GM19193 (cell line): ENCODE results near the gene HOXC11.

Experiments used
- POLR2A ChIP-seq: IDR thresholded peaks from 4 replicates; pipeline ENCODE4 v1.6.1; 2011; ENCODE audit not compliant: insufficient read depth, insufficient read length; ENCODE audit errors: extremely low read depth

The HOXC11 gene

DNA sequence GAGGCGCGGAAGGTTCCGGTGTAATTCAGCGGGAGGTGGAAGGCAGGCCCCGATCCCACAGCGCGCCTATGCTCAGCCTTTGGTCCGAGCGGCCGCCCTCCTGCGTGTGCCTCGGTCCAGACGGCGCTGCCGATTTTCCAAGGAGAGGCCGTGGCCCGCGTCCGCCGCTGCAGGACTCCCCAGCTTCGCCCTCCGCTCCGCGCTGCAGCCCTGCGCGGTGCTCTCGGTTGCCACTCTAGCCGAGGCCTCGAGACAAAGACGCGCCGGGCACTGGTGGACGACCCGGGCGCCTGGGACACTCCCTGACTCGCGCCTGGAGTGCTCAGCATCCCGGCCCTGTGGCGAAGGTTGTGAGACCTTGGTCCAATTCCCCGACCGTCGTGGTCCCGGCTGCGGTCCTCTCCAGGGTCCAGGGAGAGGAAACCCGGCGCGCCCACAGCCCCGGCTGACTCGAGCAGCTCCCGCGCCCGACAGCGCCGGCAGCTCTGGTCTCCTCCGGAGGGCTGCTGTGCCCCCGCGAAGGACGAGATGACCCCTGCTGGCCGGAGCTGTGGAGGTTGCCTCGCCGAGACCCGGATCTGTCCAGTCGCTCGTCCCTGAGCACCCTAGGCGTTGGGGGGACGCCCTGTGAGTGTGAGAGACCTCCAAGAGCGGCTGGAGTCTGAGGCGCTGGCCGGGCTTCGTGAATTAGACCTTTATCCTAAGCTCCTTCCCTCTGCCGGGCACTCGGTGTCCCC, 11.7 kb upstream of the HOXC11 start:
- TF ChIP-seq POLR2A = no peak

DNA sequence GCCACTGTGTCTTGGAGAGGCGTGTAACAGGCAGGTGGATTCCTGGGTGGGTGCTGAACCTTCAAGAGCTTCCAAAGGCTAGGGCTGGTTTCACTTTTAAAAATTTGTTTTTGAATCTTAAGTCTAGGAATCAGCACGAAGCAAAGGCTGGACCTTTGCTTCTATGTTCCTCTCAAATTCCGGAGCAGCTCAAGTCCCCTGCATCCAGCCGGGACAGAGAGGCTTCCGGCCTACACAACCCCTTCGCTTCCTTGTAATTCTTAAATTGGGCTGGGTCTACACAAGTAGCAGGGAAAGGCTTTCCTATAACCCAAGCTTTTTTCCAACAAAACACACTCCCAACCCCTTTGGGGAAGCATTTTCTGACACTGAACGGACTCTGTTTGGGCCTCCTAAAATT, 9.9 kb upstream of the HOXC11 start:
- no peak for TF ChIP-seq POLR2A

GRCh38 chr12:53963434-53964314, 9.3 kb upstream of the HOXC11 start:
- TF ChIP-seq POLR2A = no peak

DNA sequence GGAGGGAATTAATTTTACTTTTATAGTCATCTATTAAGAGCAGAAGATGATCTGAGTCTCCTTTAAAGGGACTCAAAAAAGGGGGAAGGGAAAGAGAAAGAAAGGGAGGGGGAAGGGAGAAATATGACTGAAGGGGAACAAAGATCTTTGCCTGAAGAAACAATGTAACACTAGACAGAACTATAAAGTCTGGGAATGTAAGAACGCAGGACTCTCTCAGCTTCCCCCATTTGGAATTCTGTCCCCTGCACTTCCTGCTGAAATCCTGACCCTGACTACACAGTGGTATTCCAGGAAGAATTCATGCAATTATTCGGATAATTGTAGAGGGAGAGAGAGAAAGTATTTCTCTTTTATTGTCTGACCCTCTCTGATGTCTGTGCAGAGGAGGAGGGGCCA, 8.6 kb upstream of the HOXC11 start:
- TF ChIP-seq POLR2A = no peak

DNA sequence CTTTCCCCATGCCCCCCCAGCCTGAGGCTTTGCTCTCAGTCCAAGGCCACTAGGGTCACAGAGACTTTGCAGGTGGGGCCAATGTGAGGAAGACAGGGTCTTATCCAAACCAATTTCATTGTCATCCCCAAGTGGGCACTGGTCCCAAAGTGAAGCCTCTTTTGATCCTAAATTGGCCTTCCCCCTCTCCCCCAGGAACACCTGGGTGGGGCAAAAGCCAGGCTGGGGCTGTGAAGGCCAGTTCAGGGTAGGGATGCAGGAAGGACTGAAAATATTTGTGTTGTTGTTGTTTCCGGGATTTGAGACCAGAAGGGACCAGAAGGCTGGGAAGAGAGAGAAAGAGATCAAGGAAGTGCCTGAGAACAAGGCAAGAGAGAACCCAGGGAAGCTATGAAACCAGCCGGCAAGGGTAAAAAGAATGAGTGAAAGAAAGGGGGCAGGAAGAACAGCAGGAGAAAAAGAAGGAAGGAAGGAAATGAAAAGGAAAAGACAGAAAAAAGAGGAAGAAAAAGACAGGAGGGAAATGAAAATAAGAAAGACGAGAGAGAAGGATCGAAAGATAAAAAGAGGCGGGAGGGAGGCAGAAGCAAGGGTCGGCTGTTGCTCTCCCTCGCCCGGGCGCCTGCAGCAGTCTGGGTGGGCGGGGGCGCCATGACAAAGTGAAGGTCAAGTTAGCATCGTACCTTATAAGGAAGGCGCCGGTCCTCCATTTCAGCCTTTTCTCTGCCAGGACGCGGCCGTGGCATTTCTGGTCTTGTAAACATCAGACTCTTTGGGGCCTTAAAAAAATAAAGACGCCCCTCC, 7.4 kb upstream of the HOXC11 start:
- TF ChIP-seq POLR2A = no peak

- TF ChIP-seq POLR2A = no peak
Measured at GRCh38 chr12:53966085-53966384, 6.9 kb upstream of the HOXC11 start.

- no peak for TF ChIP-seq POLR2A
Measured at GRCh38 chr12:53966385-53967133, 6.4 kb upstream of the HOXC11 start.

- no peak for TF ChIP-seq POLR2A
Measured at GRCh38 chr12:53967421-53967925, 5.5 kb upstream of the HOXC11 start.

DNA sequence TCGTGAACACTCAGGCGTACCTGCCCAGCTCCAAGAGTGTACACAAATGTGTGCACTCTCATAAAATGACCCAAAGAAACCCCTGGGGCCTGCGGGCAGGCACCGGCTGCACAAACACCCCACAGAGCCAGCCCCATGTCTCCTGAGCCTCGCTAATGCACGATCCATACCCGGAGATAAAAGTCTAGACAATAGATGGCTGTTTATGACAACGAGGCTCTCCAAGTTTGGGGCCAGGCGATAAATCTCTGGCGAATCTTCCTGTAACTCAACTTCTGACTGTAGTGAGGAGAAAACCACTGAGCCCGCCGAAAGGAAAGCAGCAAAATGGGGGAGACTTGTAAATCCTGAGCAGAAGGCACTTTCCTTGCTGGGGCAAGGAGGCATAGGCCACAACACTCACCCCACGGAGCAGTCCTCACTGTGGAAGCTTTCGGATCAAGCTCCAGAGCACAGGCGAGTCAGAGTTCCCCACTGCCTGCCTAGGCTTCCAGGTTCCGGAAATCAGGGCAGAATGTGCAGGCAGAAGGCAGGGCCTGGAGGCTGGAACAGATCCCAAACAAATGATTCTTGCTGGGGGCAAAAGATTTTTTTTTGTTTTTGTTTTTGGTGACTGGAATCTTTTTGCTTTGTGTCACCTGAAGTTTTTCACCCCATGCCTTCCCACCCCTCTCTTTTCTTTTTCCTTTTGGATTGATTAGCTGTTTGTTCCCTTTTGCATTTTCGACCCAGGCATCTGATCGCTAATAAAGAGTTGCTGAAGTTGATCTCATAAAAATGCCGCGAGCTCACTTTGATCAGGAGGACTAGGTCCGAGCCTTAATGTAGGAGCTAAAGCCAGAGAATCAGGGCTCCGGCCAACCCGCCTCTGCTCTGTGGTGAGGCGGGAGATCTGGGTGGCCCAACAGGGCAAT, 4.5 kb upstream of the HOXC11 start:
- TF ChIP-seq POLR2A = no peak

- TF ChIP-seq POLR2A = no peak
Measured at GRCh38 chr12:53969588-53970259, 3.2 kb upstream of the HOXC11 start.

GRCh38 chr12:53970451-53970850, 2.5 kb upstream of the HOXC11 start:
- no peak for TF ChIP-seq POLR2A

DNA sequence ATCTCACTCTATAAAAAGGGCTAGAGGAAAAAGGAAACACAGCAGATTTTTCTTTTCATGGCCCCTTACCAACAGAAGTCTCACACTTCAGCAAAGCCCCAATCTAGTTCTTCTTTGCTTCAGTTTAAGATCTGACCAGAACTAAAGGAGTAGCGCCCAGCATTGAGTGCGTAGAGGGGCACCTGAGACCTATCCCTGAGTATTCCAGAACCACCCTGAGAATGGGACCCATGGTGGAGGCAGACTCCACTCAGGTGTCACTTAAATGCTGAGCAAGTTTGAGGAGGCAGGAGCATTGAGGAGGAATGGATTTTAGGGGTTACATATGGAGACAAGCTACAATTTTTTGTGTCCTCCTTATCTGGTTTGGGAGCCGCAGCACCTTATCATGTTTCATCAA, 1.8 kb upstream of the HOXC11 start:
- TF ChIP-seq POLR2A = no peak

GRCh38 chr12:53971686-53972085, 1.2 kb upstream of the HOXC11 start:
- TF ChIP-seq POLR2A = no peak

DNA sequence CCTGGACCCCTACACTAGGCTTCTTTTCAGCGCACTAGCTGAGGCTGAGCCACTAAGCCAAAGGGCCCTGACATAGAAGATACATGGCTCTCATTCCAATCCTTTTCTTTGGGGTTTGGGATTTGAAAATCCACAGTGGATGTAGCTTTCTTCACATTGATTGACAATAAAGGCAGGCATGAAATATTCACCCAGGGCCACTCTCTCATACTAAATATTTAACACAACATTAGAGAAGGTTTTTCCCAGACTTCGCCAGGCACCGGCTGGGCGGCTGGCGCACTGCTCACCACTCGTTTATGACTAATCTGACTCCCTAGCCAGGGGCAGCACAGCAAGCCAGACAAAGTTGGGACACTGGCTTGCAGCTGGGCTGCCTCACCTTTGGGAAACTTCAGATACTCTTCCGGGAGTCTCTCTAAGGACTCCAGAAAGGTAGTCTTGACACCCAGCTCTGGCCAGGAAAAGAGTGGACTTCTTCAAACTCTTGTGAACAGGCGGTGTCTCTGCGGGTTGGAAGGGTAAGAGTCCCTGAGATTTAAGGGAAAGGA, 699 bp upstream of the HOXC11 start:
- TF ChIP-seq POLR2A = no peak
